Retinal pigment epithelial cell (primary cell): ENCODE measurements around the gene DAPL1.
A peak's percentile ranks its signal among the peaks of the same experiment; 100 is the strongest.

Source experiments
- DNase-seq: peaks from one replicate; pipeline ENCODE4 v3.0.0-alpha.2; 2010; ENCODE audit warnings: low read depth
- H3K4me3 ChIP-seq: 2 replicates; pipeline ENCODE4 v1.5.1; 2011; ENCODE audit warnings: mild to moderate bottlenecking, low read length, control low read depth, moderate library complexity
- CTCF ChIP-seq: conservative IDR thresholded peaks from 2 replicates; pipeline ENCODE4 v1.5.1; 2011; ENCODE audit warnings: low read depth, low read length, control low read depth, inconsistent platforms

DAPL1 gene

DNA sequence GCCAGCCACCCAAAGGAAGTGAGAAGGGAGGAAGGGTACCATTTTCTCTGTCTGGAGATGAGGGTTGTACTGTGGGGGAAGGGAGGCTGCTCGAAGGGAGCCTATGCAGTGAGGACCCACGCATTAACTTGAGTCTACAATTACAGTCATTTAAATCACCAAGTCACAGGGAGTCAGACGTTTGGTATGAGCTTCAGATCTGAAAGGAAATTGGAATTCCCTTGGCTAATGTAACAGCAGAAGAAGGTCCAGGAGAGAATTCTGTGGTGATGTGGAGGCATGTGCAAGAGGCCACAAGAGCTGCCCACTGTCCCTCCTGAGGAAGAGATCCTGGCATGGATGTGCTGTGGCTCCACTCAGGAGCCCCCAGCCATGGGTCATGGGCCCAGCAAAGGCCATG lies 22.5 kb downstream of the DAPL1 start:
- H3K4me3 ChIP-seq = no peak overlapping the region
- DNase-seq = no peak
- TF ChIP-seq CTCF = no peak

DNA sequence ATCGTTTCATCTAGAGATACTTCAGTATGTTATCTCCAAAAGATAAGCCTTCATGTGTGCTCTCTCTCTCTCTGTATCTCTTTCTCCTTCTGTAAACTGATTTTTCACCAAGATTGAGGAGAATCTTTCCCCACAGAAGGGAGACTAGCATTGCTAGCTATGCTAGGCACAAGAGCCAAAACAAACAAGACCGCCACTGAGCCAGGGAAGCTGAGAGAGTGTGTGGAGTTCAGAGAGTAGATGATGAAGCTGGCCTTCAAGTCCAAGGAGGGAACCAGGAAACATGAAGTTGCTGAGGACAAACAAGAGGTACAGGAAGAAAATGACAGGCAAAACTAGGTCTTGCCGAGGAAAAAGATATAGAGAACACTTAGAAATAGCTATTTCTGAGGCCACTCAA lies 23.4 kb downstream of the DAPL1 start:
- no peak for TF ChIP-seq CTCF
- H3K4me3 ChIP-seq = no peak overlapping the region
- no peak for DNase-seq

DNA sequence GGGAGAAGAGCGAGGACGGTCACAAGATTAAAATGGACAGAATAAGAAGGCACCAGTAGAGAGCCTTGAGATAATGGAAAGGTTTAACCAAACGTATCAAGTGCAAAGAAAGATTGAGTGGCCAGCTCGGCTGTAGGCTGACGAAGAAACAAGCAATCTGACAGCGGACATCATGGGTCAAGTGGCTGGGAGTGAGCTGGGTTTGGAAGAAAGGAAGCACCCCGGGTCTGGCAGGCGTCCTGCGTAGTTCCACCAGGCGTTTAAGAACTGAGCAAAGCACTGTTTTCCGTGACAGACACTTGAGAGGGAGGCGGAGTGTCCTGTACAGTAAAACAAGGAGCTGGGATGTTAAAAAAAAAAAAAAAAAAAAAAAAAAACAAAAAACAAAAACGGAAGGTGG lies 27.1 kb downstream of the DAPL1 start:
- H3K4me3 ChIP-seq = no peak overlapping the region
- TF ChIP-seq CTCF = no peak
- DNase-seq = no peak

- TF ChIP-seq CTCF = no peak
- H3K4me3 ChIP-seq = no peak overlapping the region
- no peak for DNase-seq
These were observed 28.5 kb downstream of the DAPL1 start for GRCh38 chr2:158823486-158824237.

- no peak for DNase-seq
- TF ChIP-seq CTCF = no peak
- no peak overlapping the region for H3K4me3 ChIP-seq
These were observed 29.9 kb downstream of the DAPL1 start for GRCh38 chr2:158825021-158825420.

GRCh38 chr2:158826965-158827364 lies 31.8 kb downstream of the DAPL1 start:
- no peak for DNase-seq
- no peak for TF ChIP-seq CTCF
- no peak overlapping the region for H3K4me3 ChIP-seq

DNA sequence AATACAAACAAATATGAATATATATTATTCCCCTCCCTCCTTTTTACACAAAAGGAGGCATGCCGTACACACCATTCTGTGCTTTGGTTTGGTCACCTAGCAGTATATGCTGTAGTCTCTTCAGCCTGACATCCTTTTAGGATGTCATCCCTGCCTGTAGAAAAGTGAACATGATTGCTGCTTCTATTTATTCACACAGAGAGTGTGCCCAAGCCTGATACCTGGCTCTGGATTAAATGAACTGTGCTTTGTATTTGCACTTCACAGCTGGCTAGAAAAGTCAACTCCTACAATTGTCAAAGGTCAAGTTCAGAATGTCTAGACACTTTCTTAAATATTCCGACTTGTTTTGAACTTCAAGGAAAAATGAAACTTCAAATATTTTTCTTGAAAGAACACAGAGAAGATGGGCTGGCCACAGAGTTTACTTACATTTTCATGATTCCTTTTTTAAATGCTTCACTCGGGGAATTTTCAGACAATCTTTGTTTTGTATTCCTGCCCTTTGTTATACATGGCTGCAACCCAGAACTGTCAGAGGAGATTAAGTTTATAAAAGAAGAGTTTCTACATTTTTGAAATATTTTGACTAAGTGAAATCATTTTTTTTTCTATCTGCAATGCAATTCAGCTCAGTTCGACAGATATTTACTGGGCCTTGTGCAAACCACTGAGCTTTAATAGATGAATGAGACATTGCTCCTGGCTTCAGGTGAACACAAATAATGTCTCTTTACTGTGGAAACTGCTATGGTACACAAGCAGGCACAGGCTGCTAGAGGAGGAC lies 33.5 kb downstream of the DAPL1 start:
- TF ChIP-seq CTCF = no peak
- DNase-seq = peak; percentile 38
- no peak overlapping the region for H3K4me3 ChIP-seq
